ENCODE measurements around the gene NRXN3. TPM values are rescaled to one million over a fixed set of nuclear protein-coding genes. Genes with fewer than 3 reads are reported as not detected.

Gene NRXN3
- total RNA-seq, result under 0.01 and 0.33 TPM in 2 replicates

DNA sequence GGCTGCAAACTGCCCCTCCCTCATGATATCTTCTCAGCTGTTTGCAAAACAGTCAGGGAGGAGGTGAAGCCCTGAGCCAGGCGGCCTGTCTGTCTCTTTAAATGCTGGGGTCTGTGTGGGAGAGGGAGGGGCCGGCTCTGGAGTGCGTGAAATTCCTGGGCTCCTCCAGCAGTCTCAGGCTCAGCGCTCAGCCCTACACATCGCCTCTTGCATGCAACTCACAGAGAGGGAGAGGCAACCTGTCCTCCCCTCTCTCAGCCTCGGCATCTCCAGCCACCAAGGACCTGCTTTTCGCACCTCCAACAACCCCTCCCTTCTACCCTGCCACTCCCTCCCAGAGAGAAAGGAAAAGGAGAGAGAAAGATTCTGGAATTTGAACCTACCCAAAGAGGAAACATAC, at the start of gene NRXN3:
Gene NRXN3, plus strand, starts transcription at position 171 of the 400 bp plus-strand sequence. CDS start 72,721 bp downstream, outside the sequence.

